Hair follicle dermal papilla cell (primary cell): ENCODE measurements around the gene UBE3B. TPM values are rescaled to one million over a fixed set of nuclear protein-coding genes. Genes with fewer than 3 reads are reported as not detected.

Source experiments
- total RNA-seq: library from RNA; depleted of rRNA; stranded (reverse); fragments of >200 nt; gene quantifications from 2 replicates; pipeline ENCODE4 v1.2.3, GENCODE V29; 2012

Gene UBE3B
- total RNA-seq, result 52.9 and 57.9 TPM in 2 replicates

GRCh38 chr12:109477185-109477962, at the start of gene UBE3B, which contains the start of gene KCTD10:
Gene UBE3B, plus strand, starts transcription at chr12:109477634. Its CDS starts 5,918 bp downstream, at chr12:109483552.
Gene KCTD10, minus strand, starts transcription at chr12:109477300. Its CDS starts 38 bp downstream, at chr12:109477262.

GRCh38 chr12:109573029-109573913, 95.8 kb downstream of the UBE3B start, which contains the start of the genes MMAB and MVK:
Gene MMAB, minus strand, starts transcription at chr12:109573504. Its CDS starts 24 bp downstream, at chr12:109573480.
Gene MVK, plus strand, starts transcription at chr12:109573794. Its CDS starts 1,029 bp downstream, at chr12:109574823.

Other genes starting within 250 kb of the UBE3B start
- not detected in 2 replicates for gene FOXN4, start 168.3 kb upstream of the UBE3B start, total RNA-seq
- gene MYO1H, start 129.7 kb upstream of the UBE3B start, total RNA-seq, result 0.16 TPM in 1 of 2 replicates, not detected in the other
- gene KCTD10, start 334 bp upstream of the UBE3B start, total RNA-seq, result 212 and 215 TPM in 2 replicates
- 34.9 and 51.4 TPM in 2 replicates for gene MMAB, start 95.9 kb downstream of the UBE3B start, total RNA-seq
- gene MVK, start 96.2 kb downstream of the UBE3B start, total RNA-seq, result 31.3 and 39.3 TPM in 2 replicates
- gene FAM222A, start 236.2 kb downstream of the UBE3B start, total RNA-seq, result under 0.01 and 0.16 TPM in 2 replicates